Retinal pigment epithelial cell (primary cell): ENCODE data around the gene LYRM9.
A peak's percentile ranks its signal among the peaks of the same experiment; 100 is the strongest.
"Not testable (repeated sequence)": the region's sequence is repeated elsewhere in the genome, so short reads cannot be mapped to it uniquely, and the experiment has no call there.

Experiments
- DNase-seq: peaks from one replicate; pipeline ENCODE4 v3.0.0-alpha.2; 2010; ENCODE audit warnings: low read depth
- H3K4me3 ChIP-seq: 2 replicates; pipeline ENCODE4 v1.5.1; 2011; ENCODE audit warnings: mild to moderate bottlenecking, low read length, control low read depth, moderate library complexity
- TF ChIP-seq, protein P1 (sequence below): conservative IDR thresholded peaks from 2 replicates; pipeline ENCODE4 v1.5.1; 2011; ENCODE audit warnings: low read depth, low read length, control low read depth, inconsistent platforms

Gene LYRM9

DNA sequence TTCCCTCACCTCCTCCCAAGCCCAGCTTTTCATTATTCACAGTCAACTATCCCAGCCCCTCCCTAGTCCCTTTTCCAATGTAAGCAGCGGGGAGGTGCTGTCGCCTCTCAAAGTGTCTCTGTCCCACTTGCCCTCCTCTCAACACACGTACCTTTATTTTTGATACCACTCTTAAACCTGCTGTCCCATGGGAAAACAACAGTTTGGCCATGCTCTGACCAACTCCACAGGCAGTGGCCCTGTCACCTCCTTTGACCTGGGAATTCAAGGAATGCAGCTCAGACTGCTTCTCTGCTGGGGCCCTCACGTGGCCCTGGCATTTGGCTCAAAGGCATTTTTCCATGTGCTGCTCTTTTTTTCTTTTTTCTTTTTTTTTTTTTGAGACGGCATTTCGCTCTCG is 4.2 kb downstream of the LYRM9 start:
- H3K4me3 ChIP-seq, result no peak overlapping the region
- TF ChIP-seq, protein P1, sequence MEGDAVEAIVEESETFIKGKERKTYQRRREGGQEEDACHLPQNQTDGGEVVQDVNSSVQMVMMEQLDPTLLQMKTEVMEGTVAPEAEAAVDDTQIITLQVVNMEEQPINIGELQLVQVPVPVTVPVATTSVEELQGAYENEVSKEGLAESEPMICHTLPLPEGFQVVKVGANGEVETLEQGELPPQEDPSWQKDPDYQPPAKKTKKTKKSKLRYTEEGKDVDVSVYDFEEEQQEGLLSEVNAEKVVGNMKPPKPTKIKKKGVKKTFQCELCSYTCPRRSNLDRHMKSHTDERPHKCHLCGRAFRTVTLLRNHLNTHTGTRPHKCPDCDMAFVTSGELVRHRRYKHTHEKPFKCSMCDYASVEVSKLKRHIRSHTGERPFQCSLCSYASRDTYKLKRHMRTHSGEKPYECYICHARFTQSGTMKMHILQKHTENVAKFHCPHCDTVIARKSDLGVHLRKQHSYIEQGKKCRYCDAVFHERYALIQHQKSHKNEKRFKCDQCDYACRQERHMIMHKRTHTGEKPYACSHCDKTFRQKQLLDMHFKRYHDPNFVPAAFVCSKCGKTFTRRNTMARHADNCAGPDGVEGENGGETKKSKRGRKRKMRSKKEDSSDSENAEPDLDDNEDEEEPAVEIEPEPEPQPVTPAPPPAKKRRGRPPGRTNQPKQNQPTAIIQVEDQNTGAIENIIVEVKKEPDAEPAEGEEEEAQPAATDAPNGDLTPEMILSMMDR, result no peak
- DNase-seq, result peak; percentile 58

DNA sequence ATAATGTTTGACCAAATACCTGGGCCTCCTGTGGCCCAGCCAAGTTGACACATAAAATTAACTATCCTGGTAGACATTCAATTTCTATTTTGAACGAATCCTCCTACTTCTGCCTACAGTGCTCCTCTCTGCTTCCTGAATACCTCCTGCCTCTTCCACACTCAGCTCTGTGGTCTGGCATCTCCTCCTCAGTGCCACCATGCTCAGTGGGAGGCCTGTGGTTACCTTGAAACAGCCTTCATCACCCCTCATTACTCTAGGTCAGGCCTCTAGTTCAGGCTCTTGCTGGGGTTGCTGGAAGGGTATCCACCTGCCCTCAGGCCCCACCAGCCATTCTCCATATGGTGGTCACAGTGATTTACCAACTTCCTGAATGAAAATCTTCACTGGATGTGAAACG is 5.1 kb downstream of the LYRM9 start:
- H3K4me3 ChIP-seq, result no peak overlapping the region
- DNase-seq, result no peak
- TF ChIP-seq, protein P1, result no peak

DNA sequence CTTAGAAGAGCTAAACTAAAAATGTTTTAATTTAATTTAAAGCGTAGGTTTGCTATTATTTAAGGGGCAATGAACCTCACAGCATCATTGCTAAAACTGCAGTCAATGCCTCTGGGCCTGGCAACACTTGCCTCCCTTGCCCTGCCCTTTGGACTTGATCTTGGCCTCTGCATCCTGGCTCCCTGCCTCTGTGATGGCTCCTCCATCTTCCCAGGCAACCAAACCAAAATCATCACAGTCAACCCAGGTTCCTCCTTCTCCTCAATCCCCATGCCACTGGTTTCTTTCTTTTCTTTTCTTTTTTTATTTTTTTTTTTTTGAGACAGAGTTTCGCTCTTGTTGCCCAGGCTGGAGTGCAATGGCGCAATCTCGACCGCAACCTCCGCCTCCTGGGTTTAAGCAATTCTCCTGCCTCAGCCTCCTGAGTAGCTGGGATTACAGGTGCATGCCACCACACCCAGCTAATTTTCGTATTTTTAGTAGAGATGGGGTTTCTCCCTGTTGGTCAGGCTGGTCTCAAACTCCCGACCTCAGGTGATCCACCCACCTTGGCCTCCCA is 6.7 kb downstream of the LYRM9 start:
- not testable (repeated sequence) for DNase-seq, H3K4me3 ChIP-seq

DNA sequence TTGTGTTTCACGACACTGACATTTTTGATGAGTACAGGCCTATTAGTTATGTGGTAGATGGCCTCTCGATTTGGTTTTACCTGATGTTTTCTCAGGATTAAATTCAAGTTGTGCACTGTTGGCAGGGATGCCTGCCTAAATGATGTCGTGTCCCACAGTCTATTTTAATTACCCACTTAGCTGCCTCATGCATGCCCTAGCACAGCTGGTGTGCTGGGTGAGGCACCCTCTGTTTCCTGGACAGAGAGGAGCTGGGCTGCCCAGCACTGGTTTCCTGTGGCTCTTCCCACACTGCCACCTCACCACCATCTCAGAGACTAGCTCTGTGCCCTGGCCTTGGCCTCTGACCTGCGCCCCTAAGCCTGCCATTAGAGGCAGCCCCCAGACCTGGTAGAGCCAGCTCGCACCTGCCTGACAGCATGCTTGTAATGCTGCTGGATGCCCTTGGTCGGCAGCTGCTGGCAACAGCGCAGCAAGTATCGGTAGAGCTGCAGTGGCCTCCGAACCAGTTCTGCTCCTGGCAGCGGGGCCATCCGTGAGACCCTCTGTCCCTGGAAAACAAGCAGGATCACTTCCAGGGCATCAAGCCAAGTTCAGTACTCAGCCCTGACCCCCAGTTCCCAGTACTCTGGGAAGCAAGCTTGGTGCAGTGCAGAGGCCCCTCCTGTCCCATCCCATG is 10.9 kb downstream of the LYRM9 start:
- DNase-seq, result no peak
- H3K4me3 ChIP-seq, result no peak overlapping the region
- TF ChIP-seq, protein P1, result no peak

DNA sequence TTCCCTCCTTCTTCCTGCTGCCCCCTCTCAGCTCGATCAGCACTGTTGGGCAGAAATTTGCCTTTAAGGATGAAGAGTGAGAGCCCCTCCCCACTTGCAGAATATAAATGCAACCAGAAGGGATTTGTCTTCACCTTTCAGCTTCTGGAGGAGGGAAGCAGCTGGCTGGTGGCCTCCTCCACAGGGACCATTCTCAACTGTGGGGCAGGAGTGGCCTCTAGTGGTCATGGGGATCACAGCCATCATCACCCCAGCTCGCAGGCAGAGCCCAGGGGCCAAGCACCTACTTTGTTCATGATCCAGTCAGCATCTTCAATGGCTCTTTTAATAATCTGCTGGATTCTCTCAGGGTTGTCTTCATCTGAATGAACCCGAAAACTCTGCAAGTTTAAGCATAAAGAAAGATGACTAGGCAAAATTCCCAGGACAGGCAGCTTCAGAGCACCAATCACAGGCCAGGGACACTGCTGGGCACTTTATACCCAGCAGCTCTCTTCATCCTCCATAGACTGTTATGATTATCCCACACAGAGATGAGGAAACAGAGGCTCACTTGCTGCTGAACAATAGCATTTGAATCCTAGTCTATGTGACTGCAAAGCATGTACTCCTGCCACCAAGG is 13.1 kb downstream of the LYRM9 start:
- no peak overlapping the region for H3K4me3 ChIP-seq
- DNase-seq, result peak; percentile 11
- TF ChIP-seq, protein P1, result peak; percentile 93

DNA sequence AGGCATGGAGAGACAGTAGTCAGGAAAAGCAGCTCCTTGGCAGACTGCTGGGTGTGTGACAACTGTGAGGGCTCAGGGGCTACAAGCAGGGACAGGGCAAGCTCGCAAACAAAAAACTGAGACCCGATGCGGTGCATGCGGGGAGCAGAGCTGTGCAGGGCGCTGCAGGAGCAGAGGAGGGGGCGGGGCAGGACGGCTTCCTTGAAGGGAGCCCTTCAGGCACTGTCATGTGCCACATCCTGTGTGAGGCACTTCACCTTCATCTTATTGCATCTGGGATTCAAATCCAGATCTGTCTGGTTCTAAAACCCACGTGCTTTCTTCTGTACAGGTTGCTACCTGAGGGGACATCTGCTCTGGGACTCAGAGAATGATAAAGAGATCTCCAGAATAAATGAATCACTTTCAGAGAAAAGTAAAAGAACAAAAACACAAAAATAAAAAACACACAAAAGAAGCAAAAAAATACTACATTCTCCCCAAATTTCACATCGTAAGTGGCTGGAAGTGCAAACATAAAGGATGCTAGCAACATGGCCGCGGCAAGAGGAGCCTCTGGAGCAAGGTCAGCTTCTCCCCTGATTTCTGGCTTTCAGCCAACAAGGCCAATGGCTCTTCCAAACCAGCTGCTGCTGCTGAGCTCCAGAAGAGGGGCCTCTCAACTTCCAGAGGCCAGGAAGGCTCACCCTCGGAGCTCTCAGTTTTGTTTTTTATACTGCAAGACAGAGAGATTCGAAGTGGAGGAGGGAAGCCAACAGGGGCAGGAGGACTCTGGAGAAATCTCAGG is 14.2 kb downstream of the LYRM9 start:
- TF ChIP-seq, protein P1, result no peak
- DNase-seq, result no peak
- no peak overlapping the region for H3K4me3 ChIP-seq

DNA sequence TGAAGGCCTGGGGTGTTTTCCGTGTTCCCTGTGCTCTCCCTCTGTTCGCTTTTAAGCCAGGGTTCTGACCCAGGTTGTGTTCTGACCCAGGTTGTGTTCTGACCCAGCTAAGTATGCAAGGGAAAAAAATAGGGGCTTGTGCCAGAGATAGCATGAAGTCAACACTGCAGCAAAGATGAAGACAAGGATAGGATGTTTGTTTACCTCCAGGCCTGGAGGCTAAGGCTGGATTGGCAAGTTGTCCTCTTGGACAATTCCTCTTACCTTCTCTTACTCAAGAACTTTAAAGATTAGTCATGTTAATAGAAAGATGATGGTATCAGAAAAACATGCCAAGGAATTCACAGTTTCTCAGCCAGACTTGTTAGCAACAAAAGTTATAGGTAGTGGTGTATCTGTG is 19.4 kb downstream of the LYRM9 start:
- no peak for DNase-seq
- TF ChIP-seq, protein P1, result no peak
- no peak overlapping the region for H3K4me3 ChIP-seq
